GM12878 (cell line): ENCODE measurements around the gene ECSIT. TPM values are rescaled to one million over a fixed set of nuclear protein-coding genes. Genes with fewer than 3 reads are reported as not detected.
A peak's percentile ranks its signal among the peaks of the same experiment; 100 is the strongest.

ENCODE experiments used
- ATAC-seq: fragments of 200-7000 bp; cut with Tn5 transposase; 3 replicates; pipeline ENCODE4 v1.9.1; 2020; ENCODE audit warnings: mild to moderate bottlenecking, moderate library complexity
- BruUV-seq: library from RNA; stranded (reverse); fragments of 400-500 nt; replicated peaks from 2 replicates; lab custom pipeline; 2021; lab: Mats Ljungman, UMichigan
- CTCF ChIA-PET: fragments of 300-600 bp; sonication (Branson Sonifier 250); formaldehyde crosslinking; extraction: SDS; loops from one replicate; lab custom pipeline; 2021; ENCODE audit warnings: inconsistent platforms; lab: Yijun Ruan, JAX
- POLR2A ChIA-PET: fragments of 350-600 bp; formaldehyde crosslinking; extraction: SDS; loops from one replicate; lab custom pipeline; 2021; ENCODE audit warnings: inconsistent platforms; lab: Charles Lee
- RAD21 ChIA-PET: fragments of 300-600 bp; sonication (Branson Sonifier 250); formaldehyde crosslinking; loops from one replicate; lab custom pipeline; 2023; ENCODE audit warnings: antibody characterized with exemption; ENCODE audit not compliant: unreplicated experiment; lab: Charles Lee
- SMC1A ChIA-PET: fragments of 300-600 bp; sonication (Branson Sonifier 250); formaldehyde crosslinking; loops from one replicate; lab custom pipeline; 2023; ENCODE audit not compliant: unreplicated experiment, uncharacterized antibody; lab: Charles Lee
- DNase-seq: peaks from one replicate; pipeline ENCODE4 v3.0.0-alpha.2; 2011; ENCODE audit warnings: low read depth, low spot score
- FAIRE-seq: peaks from 3 replicates; lab custom pipeline; 2011; peaks lifted over from hg19 to GRCh38; lab: Jason Lieb, UNC
- H2AFZ ChIP-seq: 2 replicates; pipeline ENCODE4 v1.6.0; 2011; ENCODE audit warnings: low read depth, low read length, control low read depth; ENCODE audit not compliant: control insufficient read depth
- H3K27ac ChIP-seq: 2 replicates; pipeline ENCODE4 v1.5.1; 2011; ENCODE audit warnings: control low read depth; ENCODE audit not compliant: control insufficient read depth, insufficient read depth
- H3K27me3 ChIP-seq, 2 experiments: replicated peaks in 1 of 2; 2 replicates each; pipeline versions ENCODE4 v1.6.0 to v1.6.1; 2011; ENCODE audit warnings: low read length in 1 of 2; ENCODE audit not compliant: control insufficient read depth in 2 of 2, insufficient read depth in 2 of 2
- H3K36me3 ChIP-seq, 2 experiments: 2 replicates each; pipeline ENCODE4 v1.5.1; 2011; ENCODE audit warnings: low read length in 1 of 2; ENCODE audit not compliant: control insufficient read depth in 2 of 2, insufficient read depth in 2 of 2
- H3K4me1 ChIP-seq: 2 replicates; pipeline ENCODE4 v1.6.1; 2011; ENCODE audit warnings: mild to moderate bottlenecking, low read length, moderate library complexity, mixed read lengths; ENCODE audit not compliant: control insufficient read depth, insufficient read depth
- H3K4me2 ChIP-seq: 2 replicates; pipeline ENCODE4 v1.6.0; 2011; ENCODE audit warnings: control low read depth; ENCODE audit not compliant: control insufficient read depth, insufficient read depth
- H3K4me3 ChIP-seq: fragments of 200-600 bp; sonication (generic); 2 replicates; pipeline ENCODE4 v1.5.1; 2016
- H3K79me2 ChIP-seq: 2 replicates; pipeline ENCODE4 v1.6.0; 2011; ENCODE audit warnings: low read length; ENCODE audit not compliant: control insufficient read depth, insufficient read depth
- H3K9ac ChIP-seq: 2 replicates; pipeline ENCODE4 v1.8.0; 2011; ENCODE audit warnings: low read length, control low read depth, mixed read lengths; ENCODE audit not compliant: control insufficient read depth, insufficient read depth
- H3K9me3 ChIP-seq: replicated peaks from 3 replicates; pipeline ENCODE4 v1.5.1; 2011; ENCODE audit warnings: mild to moderate bottlenecking, low read length; ENCODE audit not compliant: control insufficient read depth, insufficient read depth
- H4K20me1 ChIP-seq: 2 replicates; pipeline ENCODE4 v1.6.0; 2011; ENCODE audit not compliant: control insufficient read depth, insufficient read depth
- NBN ChIP-seq: fragments of 450-650 bp; IDR thresholded peaks from 2 replicates; pipeline ENCODE4 v1.6.1; 2016
- TCF3 ChIP-seq: IDR thresholded peaks from 2 replicates; pipeline ENCODE4 v1.6.1; 2012; ENCODE audit warnings: low read depth, mild to moderate bottlenecking, low read length, borderline replicate concordance; ENCODE audit not compliant: insufficient read depth
- WGBS: methylation state at CpG from one replicate; pipeline ENCODE4 v1.1.6; 2016; ENCODE audit warnings: low lambda C conversion rate; ENCODE audit not compliant: insufficient replicate concordance, insufficient coverage; ENCODE audit errors: missing lambda C conversion rate; 5-methylcytosine and 5-hydroxymethylcytosine counted together
- in situ Hi-C: fragments of 300-500 bp; cut with MboI; formaldehyde crosslinking; loops from 9 replicates; pipeline ENCODE4 v1.14.3; 2018; ENCODE audit warnings: mixed read lengths
- intact Hi-C: fragments of 100-400 bp; cut with micrococcal nuclease; formaldehyde crosslinking; loops from one replicate; pipeline ENCODE4 v1.14.2; 2022; ENCODE audit not compliant: unreplicated experiment
- polyA plus RNA-seq, 11 experiments: library from polyadenylated mRNA; depleted of rRNA in 4 of 11; unstranded in 6 of 11; stranded (reverse) in 5 of 11; fragments of >200 nt; fragmentation: Nextera tagmentation in 4 of 11; fragmentation: Illumina TruSeq in 1 of 11; extraction: Ambion mirVana in 4 of 11; extraction: Trizol in 1 of 11; gene quantifications; 1 replicate in 1 of 11; 2 replicates in 10 of 11; pipeline versions ENCODE4 v1.2.1 to v1.2.3, GENCODE V29; 2011 to 2016; ENCODE audit warnings: inconsistent platforms in 2 of 11, missing spikeins in 2 of 11, low read depth in 1 of 11
- total RNA-seq, 4 experiments: library from RNA; depleted of rRNA in 3 of 4; stranded (reverse); fragments of >200 nt in 3 of 4; fragmentation: Illumina TruSeq in 1 of 4; extraction: Trizol in 1 of 4; gene quantifications; 2 replicates each; pipeline versions ENCODE4 v1.2.1 to v1.2.3, GENCODE V29; 2013 to 2021
- TF ChIP-seq, protein P1 (sequence below): fragments of 450-650 bp; IDR thresholded peaks from 2 replicates; pipeline ENCODE4 v1.6.1; 2018; ENCODE audit warnings: borderline replicate concordance, mild to moderate bottlenecking; ENCODE audit not compliant: partially characterized antibody
- TF ChIP-seq, protein P2 (sequence below): fragments of 450-650 bp; formaldehyde crosslinking; IDR thresholded peaks from 2 replicates; pipeline ENCODE4 v1.4.0; 2022; ENCODE audit warnings: mild to moderate bottlenecking, moderate library complexity
- TF ChIP-seq, protein P3 (sequence below): fragments of 450-650 bp; IDR thresholded peaks from 2 replicates; pipeline ENCODE4 v1.6.1; 2017; ENCODE audit warnings: borderline replicate concordance
- TF ChIP-seq, protein P4 (sequence below): IDR thresholded peaks from 2 replicates; pipeline ENCODE4 v1.6.1; 2011; ENCODE audit warnings: borderline replicate concordance, low read depth, mild to moderate bottlenecking, moderate library complexity, low read length; ENCODE audit not compliant: insufficient read depth, poor library complexity, severe bottlenecking
- TF ChIP-seq, protein P5 (sequence below): fragments of 450-650 bp; IDR thresholded peaks from 2 replicates; pipeline ENCODE4 v1.6.1; 2017; ENCODE audit warnings: mild to moderate bottlenecking, moderate library complexity

Gene ECSIT
- total and polyA plus RNA-seq, 10 of the 15 experiments (the other 5 are each of a cell fraction or from before 2014, with no cell fraction given), result 1.0 to 59.6 (median 41.3) TPM

DNA sequence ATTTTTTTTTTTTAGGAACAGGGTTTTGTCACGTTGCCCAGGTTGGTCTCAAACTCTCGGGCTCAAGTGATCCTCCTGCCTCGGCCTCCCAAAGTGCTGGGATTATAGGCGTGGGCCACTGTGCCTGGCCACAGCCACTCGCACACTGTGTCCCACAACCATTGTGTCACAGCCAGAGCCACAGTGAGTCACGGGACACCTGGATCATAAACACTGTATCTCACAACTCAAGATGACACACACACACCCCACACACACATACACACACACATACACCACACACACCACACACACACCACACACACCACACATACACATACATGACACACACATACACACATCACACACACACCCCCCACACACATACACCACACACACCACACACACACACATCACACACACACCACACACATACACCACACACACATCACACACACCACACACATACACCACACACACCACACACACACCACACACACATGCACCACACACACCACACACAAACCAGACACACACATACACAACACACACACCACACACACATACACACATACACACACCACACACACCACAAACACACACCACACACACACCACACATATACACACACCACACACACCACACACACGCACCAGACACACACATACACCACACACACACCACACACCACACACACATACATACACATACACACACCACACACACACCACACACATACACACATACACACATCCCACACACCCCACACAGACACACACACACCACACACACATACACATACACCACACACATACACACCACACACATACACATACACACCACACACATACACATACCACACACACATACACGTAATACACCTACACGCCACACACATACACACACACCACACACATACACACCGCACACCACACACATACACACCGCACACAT is 64.3 kb downstream of the ECSIT start:
- CTCF ChIA-PET, result no interaction called here
- ATAC-seq (no peak), DNase-seq (no peak), FAIRE-seq (peak; percentile 83)
- Histone ChIP-seq H4K20me1 (no peaks in the 10 kb centered on the region), H3K4me1 (no peaks in the 10 kb centered on the region; the same call in 1 of the 2 replicates), H3K27ac (no peak overlapping the region), H3K9ac (no peak overlapping the region), H3K9me3 (no peaks in the 10 kb centered on the region), H2AFZ (no peak overlapping the region), H3K79me2 (no peaks in the 10 kb centered on the region), H3K27me3 (no peaks in the 10 kb centered on the region), H3K4me2 (no peak overlapping the region), H3K36me3 (no peaks in the 10 kb centered on the region), H3K4me3 (no peak overlapping the region)
- in situ Hi-C loops (no loop called here), intact Hi-C loops (no loop called here)
- RAD21 ChIA-PET, result no interaction called here
- WGBS, result 58% methylated on average over 11 of the region's 11 CpGs
- POLR2A ChIA-PET, result interaction anchor here (0.6 kb wide), 1 partner anchor 10 kb away, joined by 4 read pairs; no protein-coding TSS in a partner anchor
- SMC1A ChIA-PET, result no interaction called here
- BruUV-seq, result no TSS peak
- TF ChIP-seq, protein P1, sequence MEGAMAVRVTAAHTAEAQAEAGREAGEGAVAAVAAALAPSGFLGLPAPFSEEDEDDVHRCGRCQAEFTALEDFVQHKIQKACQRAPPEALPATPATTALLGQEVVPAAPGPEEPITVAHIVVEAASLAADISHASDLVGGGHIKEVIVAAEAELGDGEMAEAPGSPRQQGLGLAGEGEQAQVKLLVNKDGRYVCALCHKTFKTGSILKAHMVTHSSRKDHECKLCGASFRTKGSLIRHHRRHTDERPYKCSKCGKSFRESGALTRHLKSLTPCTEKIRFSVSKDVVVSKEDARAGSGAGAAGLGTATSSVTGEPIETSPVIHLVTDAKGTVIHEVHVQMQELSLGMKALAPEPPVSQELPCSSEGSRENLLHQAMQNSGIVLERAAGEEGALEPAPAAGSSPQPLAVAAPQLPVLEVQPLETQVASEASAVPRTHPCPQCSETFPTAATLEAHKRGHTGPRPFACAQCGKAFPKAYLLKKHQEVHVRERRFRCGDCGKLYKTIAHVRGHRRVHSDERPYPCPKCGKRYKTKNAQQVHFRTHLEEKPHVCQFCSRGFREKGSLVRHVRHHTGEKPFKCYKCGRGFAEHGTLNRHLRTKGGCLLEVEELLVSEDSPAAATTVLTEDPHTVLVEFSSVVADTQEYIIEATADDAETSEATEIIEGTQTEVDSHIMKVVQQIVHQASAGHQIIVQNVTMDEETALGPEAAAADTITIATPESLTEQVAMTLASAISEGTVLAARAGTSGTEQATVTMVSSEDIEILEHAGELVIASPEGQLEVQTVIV, result peak; percentile 12
- TF ChIP-seq, protein P2, sequence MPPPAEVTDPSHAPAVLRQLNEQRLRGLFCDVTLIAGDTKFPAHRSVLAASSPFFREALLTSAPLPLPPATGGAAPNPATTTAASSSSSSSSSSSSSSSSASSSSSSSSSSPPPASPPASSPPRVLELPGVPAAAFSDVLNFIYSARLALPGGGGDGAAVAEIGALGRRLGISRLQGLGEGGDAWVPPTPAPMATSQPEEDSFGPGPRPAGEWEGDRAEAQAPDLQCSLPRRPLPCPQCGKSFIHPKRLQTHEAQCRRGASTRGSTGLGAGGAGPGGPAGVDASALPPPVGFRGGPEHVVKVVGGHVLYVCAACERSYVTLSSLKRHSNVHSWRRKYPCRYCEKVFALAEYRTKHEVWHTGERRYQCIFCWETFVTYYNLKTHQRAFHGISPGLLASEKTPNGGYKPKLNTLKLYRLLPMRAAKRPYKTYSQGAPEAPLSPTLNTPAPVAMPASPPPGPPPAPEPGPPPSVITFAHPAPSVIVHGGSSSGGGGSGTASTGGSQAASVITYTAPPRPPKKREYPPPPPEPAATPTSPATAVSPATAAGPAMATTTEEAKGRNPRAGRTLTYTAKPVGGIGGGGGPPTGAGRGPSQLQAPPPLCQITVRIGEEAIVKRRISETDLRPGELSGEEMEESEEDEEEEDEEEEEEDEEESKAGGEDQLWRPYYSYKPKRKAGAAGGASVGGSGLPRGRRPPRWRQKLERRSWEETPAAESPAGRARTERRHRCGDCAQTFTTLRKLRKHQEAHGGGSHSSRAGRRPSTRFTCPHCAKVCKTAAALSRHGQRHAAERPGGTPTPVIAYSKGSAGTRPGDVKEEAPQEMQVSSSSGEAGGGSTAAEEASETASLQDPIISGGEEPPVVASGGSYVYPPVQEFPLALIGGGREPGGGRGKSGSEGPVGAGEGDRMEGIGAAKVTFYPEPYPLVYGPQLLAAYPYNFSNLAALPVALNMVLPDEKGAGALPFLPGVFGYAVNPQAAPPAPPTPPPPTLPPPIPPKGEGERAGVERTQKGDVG (CRISPR knock-in tag), result no peak
- TF ChIP-seq TCF3 (peak; percentile 24; the same call in 1 of the 2 replicates), NBN (0 out of 2 replicates have a peak, but pooled peaks have one; percentile 49)
- TF ChIP-seq, protein P3, sequence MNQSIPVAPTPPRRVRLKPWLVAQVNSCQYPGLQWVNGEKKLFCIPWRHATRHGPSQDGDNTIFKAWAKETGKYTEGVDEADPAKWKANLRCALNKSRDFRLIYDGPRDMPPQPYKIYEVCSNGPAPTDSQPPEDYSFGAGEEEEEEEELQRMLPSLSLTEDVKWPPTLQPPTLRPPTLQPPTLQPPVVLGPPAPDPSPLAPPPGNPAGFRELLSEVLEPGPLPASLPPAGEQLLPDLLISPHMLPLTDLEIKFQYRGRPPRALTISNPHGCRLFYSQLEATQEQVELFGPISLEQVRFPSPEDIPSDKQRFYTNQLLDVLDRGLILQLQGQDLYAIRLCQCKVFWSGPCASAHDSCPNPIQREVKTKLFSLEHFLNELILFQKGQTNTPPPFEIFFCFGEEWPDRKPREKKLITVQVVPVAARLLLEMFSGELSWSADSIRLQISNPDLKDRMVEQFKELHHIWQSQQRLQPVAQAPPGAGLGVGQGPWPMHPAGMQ, result no peak
- TF ChIP-seq, protein P4, sequence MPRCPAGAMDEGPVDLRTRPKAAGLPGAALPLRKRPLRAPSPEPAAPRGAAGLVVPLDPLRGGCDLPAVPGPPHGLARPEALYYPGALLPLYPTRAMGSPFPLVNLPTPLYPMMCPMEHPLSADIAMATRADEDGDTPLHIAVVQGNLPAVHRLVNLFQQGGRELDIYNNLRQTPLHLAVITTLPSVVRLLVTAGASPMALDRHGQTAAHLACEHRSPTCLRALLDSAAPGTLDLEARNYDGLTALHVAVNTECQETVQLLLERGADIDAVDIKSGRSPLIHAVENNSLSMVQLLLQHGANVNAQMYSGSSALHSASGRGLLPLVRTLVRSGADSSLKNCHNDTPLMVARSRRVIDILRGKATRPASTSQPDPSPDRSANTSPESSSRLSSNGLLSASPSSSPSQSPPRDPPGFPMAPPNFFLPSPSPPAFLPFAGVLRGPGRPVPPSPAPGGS, result peak; percentile 93
- TF ChIP-seq, protein P5, sequence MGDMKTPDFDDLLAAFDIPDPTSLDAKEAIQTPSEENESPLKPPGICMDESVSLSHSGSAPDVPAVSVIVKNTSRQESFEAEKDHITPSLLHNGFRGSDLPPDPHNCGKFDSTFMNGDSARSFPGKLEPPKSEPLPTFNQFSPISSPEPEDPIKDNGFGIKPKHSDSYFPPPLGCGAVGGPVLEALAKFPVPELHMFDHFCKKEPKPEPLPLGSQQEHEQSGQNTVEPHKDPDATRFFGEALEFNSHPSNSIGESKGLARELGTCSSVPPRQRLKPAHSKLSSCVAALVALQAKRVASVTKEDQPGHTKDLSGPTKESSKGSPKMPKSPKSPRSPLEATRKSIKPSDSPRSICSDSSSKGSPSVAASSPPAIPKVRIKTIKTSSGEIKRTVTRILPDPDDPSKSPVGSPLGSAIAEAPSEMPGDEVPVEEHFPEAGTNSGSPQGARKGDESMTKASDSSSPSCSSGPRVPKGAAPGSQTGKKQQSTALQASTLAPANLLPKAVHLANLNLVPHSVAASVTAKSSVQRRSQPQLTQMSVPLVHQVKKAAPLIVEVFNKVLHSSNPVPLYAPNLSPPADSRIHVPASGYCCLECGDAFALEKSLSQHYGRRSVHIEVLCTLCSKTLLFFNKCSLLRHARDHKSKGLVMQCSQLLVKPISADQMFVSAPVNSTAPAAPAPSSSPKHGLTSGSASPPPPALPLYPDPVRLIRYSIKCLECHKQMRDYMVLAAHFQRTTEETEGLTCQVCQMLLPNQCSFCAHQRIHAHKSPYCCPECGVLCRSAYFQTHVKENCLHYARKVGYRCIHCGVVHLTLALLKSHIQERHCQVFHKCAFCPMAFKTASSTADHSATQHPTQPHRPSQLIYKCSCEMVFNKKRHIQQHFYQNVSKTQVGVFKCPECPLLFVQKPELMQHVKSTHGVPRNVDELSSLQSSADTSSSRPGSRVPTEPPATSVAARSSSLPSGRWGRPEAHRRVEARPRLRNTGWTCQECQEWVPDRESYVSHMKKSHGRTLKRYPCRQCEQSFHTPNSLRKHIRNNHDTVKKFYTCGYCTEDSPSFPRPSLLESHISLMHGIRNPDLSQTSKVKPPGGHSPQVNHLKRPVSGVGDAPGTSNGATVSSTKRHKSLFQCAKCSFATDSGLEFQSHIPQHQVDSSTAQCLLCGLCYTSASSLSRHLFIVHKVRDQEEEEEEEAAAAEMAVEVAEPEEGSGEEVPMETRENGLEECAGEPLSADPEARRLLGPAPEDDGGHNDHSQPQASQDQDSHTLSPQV, result no peak
